ENCODE measurements around the gene MARK4. TPM values are rescaled to one million over a fixed set of nuclear protein-coding genes. Genes with fewer than 3 reads are reported as not detected.
"Not testable (repeated sequence)": the region's sequence is repeated elsewhere in the genome, so short reads cannot be mapped to it uniquely, and the experiment has no call there.

Gene MARK4
- total RNA-seq, 1 donor from 2014 or later, result 29.0 TPM

DNA sequence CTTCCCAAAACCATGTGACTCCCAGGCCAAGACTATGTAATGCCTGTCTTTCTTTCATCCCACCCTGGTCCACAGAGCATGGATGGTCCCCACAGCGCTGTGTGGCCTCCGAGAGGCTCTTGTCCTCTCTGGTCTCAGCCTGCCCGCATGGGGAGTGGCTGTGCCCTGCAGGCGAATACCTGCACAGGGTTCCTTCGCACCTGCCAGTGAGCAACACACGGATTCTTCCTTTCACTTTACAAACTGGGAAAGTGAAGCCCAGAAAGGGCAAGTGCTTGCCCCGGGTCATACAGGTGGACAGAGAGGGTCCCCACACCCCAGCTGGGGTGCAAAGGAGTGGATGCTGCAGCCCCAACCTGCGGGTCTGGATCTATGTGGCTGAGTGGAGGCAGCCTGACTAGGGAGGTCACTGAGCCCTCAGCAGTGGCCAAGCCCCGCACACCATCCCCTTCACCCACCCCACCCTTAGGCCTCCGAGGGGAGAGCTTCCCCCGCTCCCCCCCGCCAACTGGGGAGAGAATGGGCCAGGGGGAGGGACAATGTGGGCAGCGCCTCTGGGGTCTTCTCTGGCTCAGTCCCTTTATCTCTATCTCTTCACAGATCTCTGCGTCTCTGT is 747 bp upstream of the MARK4 start:
- peak overlapping the region; percentile 80 for H3K27ac Mint-ChIP-seq
- intact Hi-C loops (cut with micrococcal nuclease), result loop anchor here (2.0 to 5.0 kb wide), 2 partner anchors 88 to 158 kb away; partner anchors contain the start of gene PPP1R37
- H3K4me1 Mint-ChIP-seq, result peaks cover 22% of the 10 kb centered on the region
- peak overlapping the region; percentile 86 for H3K4me3 Mint-ChIP-seq
- H3K9me3 Mint-ChIP-seq, result no peaks in the 10 kb centered on the region
- H3K27me3 Mint-ChIP-seq, result peaks cover 2% of the 10 kb centered on the region
- H3K36me3 Mint-ChIP-seq (ENCODE audit: low read depth), result no peaks in the 10 kb centered on the region
- DNase-seq, result peak; percentile 60

DNA sequence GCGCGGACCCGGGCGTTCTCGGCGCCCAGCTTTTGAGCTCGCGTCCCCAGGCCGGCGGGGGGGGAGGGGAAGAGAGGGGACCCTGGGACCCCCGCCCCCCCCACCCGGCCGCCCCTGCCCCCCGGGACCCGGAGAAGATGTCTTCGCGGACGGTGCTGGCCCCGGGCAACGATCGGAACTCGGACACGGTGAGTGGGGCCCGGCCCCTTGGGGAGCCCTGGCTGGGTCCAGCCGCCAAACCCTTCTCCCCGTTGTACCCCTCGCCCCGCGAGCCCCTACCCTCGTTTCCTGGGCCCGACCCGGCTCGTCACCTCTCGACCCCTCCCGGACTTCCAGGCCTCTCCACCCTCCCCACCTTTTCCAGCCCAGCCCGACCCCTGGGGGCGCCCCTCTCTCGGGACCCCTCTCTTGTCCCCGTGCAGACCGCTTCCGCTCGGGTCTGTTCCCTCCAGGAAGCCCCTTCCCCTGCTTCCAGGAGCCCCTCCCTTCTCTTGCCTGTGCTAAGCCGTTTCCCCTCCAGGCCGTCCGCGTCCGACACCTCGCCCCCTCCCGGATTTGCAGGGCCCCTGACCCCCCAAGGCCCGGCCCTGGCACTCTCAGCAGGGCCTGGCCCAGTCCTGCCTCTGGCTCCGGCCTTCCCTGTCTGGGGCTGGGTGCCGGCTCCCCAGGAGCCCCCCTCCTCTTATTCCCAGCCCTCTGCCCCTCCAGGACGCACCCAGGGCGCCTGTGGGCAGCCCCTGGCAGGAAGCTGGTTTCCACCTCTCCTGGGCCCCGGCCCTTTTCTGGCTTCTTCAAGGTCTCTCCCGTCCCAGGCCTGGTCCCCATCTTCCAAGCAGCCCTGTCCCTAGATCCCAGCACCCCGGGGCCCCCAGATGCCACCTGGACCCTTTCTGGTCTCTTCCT is 632 bp downstream of the MARK4 start:
- intact Hi-C loops (cut with micrococcal nuclease), result loop anchor here (2.0 to 5.0 kb wide), 2 partner anchors 87 to 159 kb away; partner anchors contain the start of gene PPP1R37
- Mint-ChIP-seq H3K27ac (peak overlapping the region; percentile 48), H3K36me3 (ENCODE audit: low read depth) (no peaks in the 10 kb centered on the region), H3K4me3 (peak overlapping the region; percentile 87), H3K9me3 (no peaks in the 10 kb centered on the region), H3K4me1 (peaks cover 22% of the 10 kb centered on the region), H3K27me3 (peaks cover 2% of the 10 kb centered on the region)
- DNase-seq, result peak; percentile 74

GRCh38 chr19:45253396-45254027 is 2.4 kb downstream of the MARK4 start:
- H3K4me3 Mint-ChIP-seq, result peak overlapping the region; percentile 87
- DNase-seq, result no peak
- intact Hi-C loops (cut with micrococcal nuclease), result loop anchor here (5.0 kb wide), 1 partner anchor 161 kb away; the partner anchor contains the start of gene PPP1R37
- peaks cover 22% of the 10 kb centered on the region for H3K4me1 Mint-ChIP-seq
- peaks cover 2% of the 10 kb centered on the region for H3K27me3 Mint-ChIP-seq
- no peaks in the 10 kb centered on the region for H3K9me3 Mint-ChIP-seq
- H3K36me3 Mint-ChIP-seq (ENCODE audit: low read depth), result peaks cover 1% of the 10 kb centered on the region
- H3K27ac Mint-ChIP-seq, result no peak overlapping the region

- Mint-ChIP-seq H3K36me3 (ENCODE audit: low read depth) (peaks cover 1% of the 10 kb centered on the region), H3K4me1 (peaks cover 22% of the 10 kb centered on the region), H3K27ac (no peak overlapping the region), H3K4me3 (no peak overlapping the region), H3K27me3 (peaks cover 2% of the 10 kb centered on the region), H3K9me3 (no peaks in the 10 kb centered on the region)
- intact Hi-C loops (cut with micrococcal nuclease), result loop anchor here (5.0 kb wide), 1 partner anchor 162 kb away; the partner anchor contains the start of gene PPP1R37
- DNase-seq, result no peak
Observed at GRCh38 chr19:45254044-45254531, 3.0 kb downstream of the MARK4 start.

- Mint-ChIP-seq H3K4me3 (no peak overlapping the region), H3K9me3 (no peaks in the 10 kb centered on the region), H3K4me1 (peaks cover 21% of the 10 kb centered on the region), H3K27me3 (peaks cover 2% of the 10 kb centered on the region), H3K36me3 (ENCODE audit: low read depth) (peaks cover 1% of the 10 kb centered on the region), H3K27ac (no peak overlapping the region)
- intact Hi-C loops (cut with micrococcal nuclease), result no loop called here
- no peak for DNase-seq
Observed at GRCh38 chr19:45255611-45256157, 4.6 kb downstream of the MARK4 start.

GRCh38 chr19:45256836-45257235 is 5.8 kb downstream of the MARK4 start:
- peaks cover 1% of the 10 kb centered on the region for H3K36me3 Mint-ChIP-seq (ENCODE audit: low read depth)
- intact Hi-C loops (cut with micrococcal nuclease), result no loop called here
- no peaks in the 10 kb centered on the region for H3K27me3 Mint-ChIP-seq
- no peak overlapping the region for H3K27ac Mint-ChIP-seq
- no peaks in the 10 kb centered on the region for H3K9me3 Mint-ChIP-seq
- DNase-seq, result no peak
- peaks cover 19% of the 10 kb centered on the region for H3K4me1 Mint-ChIP-seq
- H3K4me3 Mint-ChIP-seq, result no peak overlapping the region

DNA sequence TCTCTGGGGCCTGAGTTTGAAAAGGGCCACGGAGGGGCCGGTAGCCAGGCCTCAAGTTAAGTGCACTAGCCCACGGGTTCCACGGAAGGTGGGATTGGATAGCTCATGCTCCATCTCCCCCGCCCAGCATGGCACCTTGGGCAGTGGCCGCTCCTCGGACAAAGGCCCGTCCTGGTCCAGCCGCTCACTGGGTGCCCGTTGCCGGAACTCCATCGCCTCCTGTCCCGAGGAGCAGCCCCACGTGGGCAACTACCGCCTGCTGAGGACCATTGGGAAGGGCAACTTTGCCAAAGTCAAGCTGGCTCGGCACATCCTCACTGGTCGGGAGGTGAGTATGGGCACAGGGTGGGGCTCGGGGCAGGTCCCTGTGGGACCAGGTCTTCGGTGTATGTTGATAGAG is 7.8 kb downstream of the MARK4 start:
- peaks cover 1% of the 10 kb centered on the region for H3K36me3 Mint-ChIP-seq (ENCODE audit: low read depth)
- H3K4me3 Mint-ChIP-seq, result no peak overlapping the region
- H3K4me1 Mint-ChIP-seq, result peaks cover under 1% of the 10 kb centered on the region
- no peaks in the 10 kb centered on the region for H3K9me3 Mint-ChIP-seq
- no peaks in the 10 kb centered on the region for H3K27me3 Mint-ChIP-seq
- intact Hi-C loops (cut with micrococcal nuclease), result no loop called here
- DNase-seq, result no peak
- H3K27ac Mint-ChIP-seq, result no peak overlapping the region

GRCh38 chr19:45262570-45262969 is 11.5 kb downstream of the MARK4 start:
- Mint-ChIP-seq H3K4me3 (no peak overlapping the region), H3K27ac (no peak overlapping the region), H3K4me1 (no peaks in the 10 kb centered on the region), H3K9me3 (no peaks in the 10 kb centered on the region), H3K36me3 (ENCODE audit: low read depth) (peaks cover 5% of the 10 kb centered on the region), H3K27me3 (no peaks in the 10 kb centered on the region)
- intact Hi-C loops (cut with micrococcal nuclease), result no loop called here
- no peak for DNase-seq

DNA sequence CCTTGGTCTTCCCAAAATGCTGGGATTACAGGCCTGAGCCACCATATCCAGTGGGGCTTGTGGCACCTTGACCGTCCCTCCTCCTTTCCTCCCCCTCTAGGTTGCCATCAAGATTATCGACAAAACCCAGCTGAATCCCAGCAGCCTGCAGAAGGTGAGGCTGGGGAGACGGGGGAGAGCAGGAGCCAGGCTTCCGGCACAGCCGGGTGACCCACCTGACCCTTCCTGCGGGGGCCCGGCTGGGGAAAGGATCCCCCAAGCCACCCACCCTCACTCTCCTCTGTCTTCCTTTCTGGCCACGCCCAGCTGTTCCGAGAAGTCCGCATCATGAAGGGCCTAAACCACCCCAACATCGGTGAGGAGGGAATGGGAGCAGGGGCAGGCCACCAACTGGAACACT is 11.9 kb downstream of the MARK4 start:
- H3K36me3 Mint-ChIP-seq (ENCODE audit: low read depth), result peaks cover 5% of the 10 kb centered on the region
- intact Hi-C loops (cut with micrococcal nuclease), result no loop called here
- H3K4me1 Mint-ChIP-seq, result no peaks in the 10 kb centered on the region
- no peak for DNase-seq
- H3K9me3 Mint-ChIP-seq, result no peaks in the 10 kb centered on the region
- H3K27me3 Mint-ChIP-seq, result no peaks in the 10 kb centered on the region
- H3K4me3 Mint-ChIP-seq, result no peak overlapping the region
- H3K27ac Mint-ChIP-seq, result no peak overlapping the region

DNA sequence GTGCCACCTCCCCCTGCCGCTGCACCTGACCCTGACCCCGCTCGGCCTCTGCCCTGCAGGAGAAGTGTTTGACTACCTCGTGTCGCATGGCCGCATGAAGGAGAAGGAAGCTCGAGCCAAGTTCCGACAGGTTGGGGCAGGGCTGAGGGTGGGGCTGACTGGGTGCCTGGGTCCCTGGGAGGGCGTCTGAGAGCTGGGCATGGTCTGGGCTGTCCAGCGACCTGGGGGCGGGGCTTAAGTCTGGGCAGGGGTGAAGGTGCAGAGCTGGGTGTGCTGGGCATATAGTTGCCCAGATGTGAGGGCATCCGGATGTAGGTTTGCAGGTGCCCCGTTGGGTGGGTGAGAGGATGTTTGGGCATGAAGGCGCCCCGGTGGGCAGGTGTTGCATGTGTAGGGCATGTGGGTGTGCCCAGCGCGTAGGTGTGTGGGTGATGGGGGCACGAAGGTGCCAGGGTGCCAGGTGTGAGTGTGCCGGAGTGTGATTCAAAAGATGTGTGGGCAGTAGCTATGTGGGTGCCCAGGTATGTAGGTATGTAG is 13.8 kb downstream of the MARK4 start:
- Mint-ChIP-seq H3K9me3 (no peaks in the 10 kb centered on the region), H3K4me3 (no peak overlapping the region), H3K27ac (peak overlapping the region; percentile 4), H3K36me3 (ENCODE audit: low read depth) (peaks cover 6% of the 10 kb centered on the region), H3K4me1 (no peaks in the 10 kb centered on the region), H3K27me3 (no peaks in the 10 kb centered on the region)
- intact Hi-C loops (cut with micrococcal nuclease), result no loop called here
- DNase-seq, result no peak

DNA sequence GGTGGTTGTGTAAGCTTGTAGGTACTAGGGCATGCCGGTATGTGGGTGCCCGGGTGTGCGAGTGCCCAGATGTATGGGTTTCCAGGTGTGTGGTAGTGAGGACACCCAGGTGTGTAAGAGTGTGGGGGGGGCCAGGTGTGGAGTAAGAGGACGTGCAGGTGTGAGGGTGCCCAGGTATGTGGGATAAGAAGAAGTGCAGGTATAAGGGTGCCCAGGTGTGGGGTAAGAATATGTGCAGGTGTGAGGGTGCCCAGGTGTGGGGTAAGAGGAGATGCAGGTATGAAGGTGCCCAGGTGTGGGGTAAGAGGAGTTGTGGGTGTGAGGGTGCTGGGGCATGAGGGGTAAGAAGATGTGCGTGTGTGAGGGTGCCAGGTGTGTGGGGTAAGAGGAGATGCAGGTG is 14.3 kb downstream of the MARK4 start:
- no peak for DNase-seq
- Mint-ChIP-seq H3K27me3 (no peaks in the 10 kb centered on the region), H3K4me1 (no peaks in the 10 kb centered on the region), H3K27ac (peak overlapping the region; percentile 4), H3K36me3 (ENCODE audit: low read depth) (peaks cover 6% of the 10 kb centered on the region), H3K4me3 (no peak overlapping the region), H3K9me3 (no peaks in the 10 kb centered on the region)
- intact Hi-C loops (cut with micrococcal nuclease), result no loop called here

- no peaks in the 10 kb centered on the region for H3K9me3 Mint-ChIP-seq
- no peaks in the 10 kb centered on the region for H3K27me3 Mint-ChIP-seq
- H3K27ac Mint-ChIP-seq, result no peak overlapping the region
- peaks cover 9% of the 10 kb centered on the region for H3K36me3 Mint-ChIP-seq (ENCODE audit: low read depth)
- intact Hi-C loops (cut with micrococcal nuclease), result no loop called here
- no peak overlapping the region for H3K4me3 Mint-ChIP-seq
- no peaks in the 10 kb centered on the region for H3K4me1 Mint-ChIP-seq
- no peak for DNase-seq
Observed at GRCh38 chr19:45267296-45267695, 16.2 kb downstream of the MARK4 start.

- H3K9me3 Mint-ChIP-seq; H3K27me3 Mint-ChIP-seq; DNase-seq; intact Hi-C loops (cut with micrococcal nuclease); H3K4me3 Mint-ChIP-seq; H3K27ac Mint-ChIP-seq; H3K4me1 Mint-ChIP-seq: not testable (repeated sequence)
- peaks cover 20% of the 10 kb centered on the region for H3K36me3 Mint-ChIP-seq (ENCODE audit: low read depth)
Observed at GRCh38 chr19:45269939-45270338, 18.9 kb downstream of the MARK4 start.

Measured in activated CD4-positive, alpha-beta T cell treated with anti-CD3 and anti-CD28 coated beads, Interleukin-2, amount 10 ng/mL, durations not matched to agents 24 days and 14 days (primary cell).